ENCODE data around the gene GAS7.

GAS7 gene

GRCh38 chr17:10001306-10001873, 197.0 kb downstream of the GAS7 start:
- Mint-ChIP-seq H3K27me3 (no peaks in the 10 kb centered on the region), H3K36me3 (ENCODE audit: insufficient read depth) (peaks cover 4% of the 10 kb centered on the region), H3K4me3 (no peak overlapping the region), H3K27ac (peak overlapping the region in 1 of 2 donors; percentile 55), H3K9me3 (no peaks in the 10 kb centered on the region), H3K4me1 (ENCODE audit: low read depth in 2 of 2) (peaks cover 4 to 8% of the 10 kb centered on the region in 2 donors)
- ATAC-seq (replicated peaks) (no peak), DNase-seq (no peak)

- H3K27ac Mint-ChIP-seq = peak overlapping the region; percentile 2 to 55
- no peak overlapping the region for H3K4me3 Mint-ChIP-seq
- H3K4me1 Mint-ChIP-seq (ENCODE audit: low read depth in 2 of 2) = peaks cover 4 to 8% of the 10 kb centered on the region in 2 donors
- DNase-seq (no peak), ATAC-seq (replicated peaks) (no peak)
- H3K36me3 Mint-ChIP-seq (ENCODE audit: insufficient read depth) = peaks cover 4% of the 10 kb centered on the region
- no peaks in the 10 kb centered on the region for H3K27me3 Mint-ChIP-seq
- no peaks in the 10 kb centered on the region for H3K9me3 Mint-ChIP-seq
These were observed 198.3 kb downstream of the GAS7 start for GRCh38 chr17:9999919-10000695.

GRCh38 chr17:9998060-9998459, 200.3 kb downstream of the GAS7 start:
- H3K4me3 Mint-ChIP-seq = no peak overlapping the region
- ATAC-seq (replicated peaks) = no peak
- peaks cover 4% of the 10 kb centered on the region for H3K36me3 Mint-ChIP-seq (ENCODE audit: insufficient read depth)
- peaks cover 4 to 6% of the 10 kb centered on the region in 2 donors for H3K4me1 Mint-ChIP-seq (ENCODE audit: low read depth in 2 of 2)
- peak overlapping the region in 1 of 2 donors; percentile 45 for H3K27ac Mint-ChIP-seq
- DNase-seq = no peak
- no peaks in the 10 kb centered on the region for H3K9me3 Mint-ChIP-seq
- no peaks in the 10 kb centered on the region for H3K27me3 Mint-ChIP-seq

- H3K27me3 Mint-ChIP-seq = no peaks in the 10 kb centered on the region
- no peak overlapping the region for H3K27ac Mint-ChIP-seq
- H3K9me3 Mint-ChIP-seq = no peaks in the 10 kb centered on the region
- peaks cover 4% of the 10 kb centered on the region for H3K36me3 Mint-ChIP-seq (ENCODE audit: insufficient read depth)
- ATAC-seq (replicated peaks) = no peak
- no peak overlapping the region for H3K4me3 Mint-ChIP-seq
- H3K4me1 Mint-ChIP-seq (ENCODE audit: low read depth in 2 of 2) = peaks cover 4% of the 10 kb centered on the region in 2 donors
- DNase-seq = no peak
These were observed 203.6 kb downstream of the GAS7 start for GRCh38 chr17:9994761-9995160.

- DNase-seq (no peak), ATAC-seq (replicated peaks) (no peak)
- Mint-ChIP-seq H3K27me3 (no peaks in the 10 kb centered on the region), H3K9me3 (no peaks in the 10 kb centered on the region), H3K36me3 (ENCODE audit: insufficient read depth) (no peaks in the 10 kb centered on the region), H3K4me1 (ENCODE audit: low read depth in 2 of 2) (peaks cover 10 to 11% of the 10 kb centered on the region in 2 donors), H3K4me3 (no peak overlapping the region), H3K27ac (no peak overlapping the region)
These were observed 206.6 kb downstream of the GAS7 start for GRCh38 chr17:9991796-9992195.

- no peak overlapping the region for H3K4me3 Mint-ChIP-seq
- no peaks in the 10 kb centered on the region for H3K9me3 Mint-ChIP-seq
- no peak for DNase-seq
- ATAC-seq (replicated peaks) = no peak
- H3K27ac Mint-ChIP-seq = no peak overlapping the region
- no peaks in the 10 kb centered on the region for H3K27me3 Mint-ChIP-seq
- H3K36me3 Mint-ChIP-seq (ENCODE audit: insufficient read depth) = no peaks in the 10 kb centered on the region
- H3K4me1 Mint-ChIP-seq (ENCODE audit: low read depth in 2 of 2) = peaks cover 11 to 13% of the 10 kb centered on the region in 2 donors
These were observed 207.1 kb downstream of the GAS7 start for GRCh38 chr17:9991351-9991750.

GRCh38 chr17:9987779-9988585, 210.4 kb downstream of the GAS7 start:
- Mint-ChIP-seq H3K27ac (peak overlapping the region; percentile 70 to 77), H3K4me3 (peak overlapping the region in 1 of 2 donors; percentile 30), H3K9me3 (no peaks in the 10 kb centered on the region), H3K4me1 (ENCODE audit: low read depth in 2 of 2) (peaks cover 18 to 24% of the 10 kb centered on the region in 2 donors), H3K27me3 (no peaks in the 10 kb centered on the region), H3K36me3 (ENCODE audit: insufficient read depth) (no peaks in the 10 kb centered on the region)
- DNase-seq = peak; percentile 21 to 38 (median 26)
- peak; percentile 48 for ATAC-seq (replicated peaks)

GRCh38 chr17:9986754-9987382, 211.5 kb downstream of the GAS7 start:
- H3K27me3 Mint-ChIP-seq = no peaks in the 10 kb centered on the region
- no peak overlapping the region for H3K4me3 Mint-ChIP-seq
- H3K36me3 Mint-ChIP-seq (ENCODE audit: insufficient read depth) = no peaks in the 10 kb centered on the region
- peak overlapping the region; percentile 77 to 85 for H3K27ac Mint-ChIP-seq
- H3K4me1 Mint-ChIP-seq (ENCODE audit: low read depth in 2 of 2) = peaks cover 22 to 29% of the 10 kb centered on the region in 2 donors
- DNase-seq (no peak), ATAC-seq (replicated peaks) (no peak)
- no peaks in the 10 kb centered on the region for H3K9me3 Mint-ChIP-seq

GRCh38 chr17:9985646-9986045, 212.8 kb downstream of the GAS7 start:
- Mint-ChIP-seq H3K9me3 (no peaks in the 10 kb centered on the region), H3K27ac (no peak overlapping the region), H3K4me3 (no peak overlapping the region), H3K4me1 (ENCODE audit: low read depth in 2 of 2) (peaks cover 22 to 32% of the 10 kb centered on the region in 2 donors), H3K27me3 (no peaks in the 10 kb centered on the region), H3K36me3 (ENCODE audit: insufficient read depth) (no peaks in the 10 kb centered on the region)
- ATAC-seq (replicated peaks) (no peak), DNase-seq (no peak)

- H3K4me1 Mint-ChIP-seq (ENCODE audit: low read depth in 2 of 2) = peaks cover 22 to 32% of the 10 kb centered on the region in 2 donors
- ATAC-seq (replicated peaks) (no peak), DNase-seq (no peak)
- H3K36me3 Mint-ChIP-seq (ENCODE audit: insufficient read depth) = no peaks in the 10 kb centered on the region
- no peaks in the 10 kb centered on the region for H3K27me3 Mint-ChIP-seq
- no peaks in the 10 kb centered on the region for H3K9me3 Mint-ChIP-seq
- H3K27ac Mint-ChIP-seq = no peak overlapping the region
- no peak overlapping the region for H3K4me3 Mint-ChIP-seq
These were observed 213.6 kb downstream of the GAS7 start for GRCh38 chr17:9984768-9985167.

GRCh38 chr17:9982159-9982558, 216.2 kb downstream of the GAS7 start:
- H3K4me3 Mint-ChIP-seq = no peak overlapping the region
- DNase-seq = no peak
- no peaks in the 10 kb centered on the region for H3K9me3 Mint-ChIP-seq
- no peak for ATAC-seq (replicated peaks)
- H3K27ac Mint-ChIP-seq = peak overlapping the region; percentile 68 to 86
- H3K36me3 Mint-ChIP-seq (ENCODE audit: insufficient read depth) = no peaks in the 10 kb centered on the region
- no peaks in the 10 kb centered on the region for H3K27me3 Mint-ChIP-seq
- peaks cover 15 to 25% of the 10 kb centered on the region in 2 donors for H3K4me1 Mint-ChIP-seq (ENCODE audit: low read depth in 2 of 2)

- Mint-ChIP-seq H3K27ac (peak overlapping the region; percentile 68 to 86), H3K4me1 (ENCODE audit: low read depth in 2 of 2) (peaks cover 16 to 22% of the 10 kb centered on the region in 2 donors), H3K9me3 (no peaks in the 10 kb centered on the region), H3K27me3 (no peaks in the 10 kb centered on the region), H3K4me3 (no peak overlapping the region), H3K36me3 (ENCODE audit: insufficient read depth) (no peaks in the 10 kb centered on the region)
- DNase-seq = no peak
- no peak for ATAC-seq (replicated peaks)
These were observed 217.0 kb downstream of the GAS7 start for GRCh38 chr17:9981344-9981915.

GRCh38 chr17:9979463-9979995, 218.9 kb downstream of the GAS7 start:
- peaks cover 4% of the 10 kb centered on the region for H3K36me3 Mint-ChIP-seq (ENCODE audit: insufficient read depth)
- H3K27ac Mint-ChIP-seq = no peak overlapping the region
- peaks cover 9 to 11% of the 10 kb centered on the region in 2 donors for H3K4me1 Mint-ChIP-seq (ENCODE audit: low read depth in 2 of 2)
- no peak overlapping the region for H3K4me3 Mint-ChIP-seq
- no peak for DNase-seq
- no peak for ATAC-seq (replicated peaks)
- H3K9me3 Mint-ChIP-seq = no peaks in the 10 kb centered on the region
- no peaks in the 10 kb centered on the region for H3K27me3 Mint-ChIP-seq
